CD4-positive, alpha-beta T cell (primary cell): Measurements from ENCODE around the gene CACHD1. TPM values are rescaled to one million over a fixed set of nuclear protein-coding genes. Genes with fewer than 3 reads are reported as not detected.
"Not testable (repeated sequence)": the region's sequence is repeated elsewhere in the genome, so short reads cannot be mapped to it uniquely, and the experiment has no call there.

ENCODE experiments used
- ATAC-seq: fragments of 200-7000 bp; cut with Tn5 transposase; one replicate; pipeline ENCODE4 v1.10.0; 2022; ENCODE audit warnings: mild to moderate bottlenecking; ENCODE audit not compliant: poor library complexity
- CTCF ChIA-PET: fragments of 350-600 bp; sonication (Branson Sonifier 250); formaldehyde crosslinking; loops from one replicate; lab custom pipeline; 2021; ENCODE audit warnings: antibody characterized with exemption, inconsistent platforms; lab: Charles Lee
- POLR2A ChIA-PET: fragments of 350-600 bp; sonication (Branson Sonifier 250); formaldehyde crosslinking; loops from one replicate; lab custom pipeline; 2021; ENCODE audit warnings: antibody characterized with exemption, inconsistent platforms; lab: Charles Lee
- DNase-seq, 14 experiments: peaks; one replicate each; pipeline ENCODE4 v3.0.0-alpha.2; 2013 to 2020; ENCODE audit warnings: mixed read lengths in 2 of 14
- H3K27ac ChIP-seq, 2 donors: one replicate each; pipeline versions ENCODE4 v1.5.1 to v1.7.0; 2013; ENCODE audit warnings: low read length in 2 of 2, low read depth in 1 of 2, mild to moderate bottlenecking in 1 of 2
- H3K27me3 ChIP-seq, 2 experiments: 1 replicate in 1 of 2; 2 replicates in 1 of 2; pipeline versions ENCODE4 v1.6.1 to v1.7.0; 2013; ENCODE audit warnings: low read length in 2 of 2, control low read depth in 1 of 2, mild to moderate bottlenecking in 1 of 2, moderate library complexity in 1 of 2; ENCODE audit not compliant: insufficient read depth in 2 of 2, control insufficient read depth in 1 of 2
- H3K36me3 ChIP-seq: one replicate; pipeline ENCODE4 v1.6.1; 2013; ENCODE audit warnings: low read length, control low read depth; ENCODE audit not compliant: insufficient read depth
- H3K4me1 ChIP-seq: one replicate; pipeline ENCODE4 v1.6.1; 2013; ENCODE audit warnings: low read length, control low read depth; ENCODE audit not compliant: insufficient read depth
- H3K4me3 ChIP-seq: one replicate; pipeline ENCODE4 v1.5.1; 2013; ENCODE audit warnings: mild to moderate bottlenecking, low read length, moderate library complexity
- H3K9me3 ChIP-seq, 2 experiments: 1 replicate in 1 of 2; 2 replicates in 1 of 2; pipeline versions ENCODE4 v1.6.1 to v1.7.0; 2013; ENCODE audit warnings: low read length in 2 of 2, mild to moderate bottlenecking in 2 of 2, control low read depth in 1 of 2, moderate library complexity in 1 of 2; ENCODE audit not compliant: control insufficient read depth in 1 of 2, insufficient read depth in 1 of 2
- H3K27ac Mint-ChIP-seq: one replicate; pipeline ENCODE4 v1.8.0; 2020; ENCODE audit warnings: mixed read lengths
- H3K27me3 Mint-ChIP-seq: one replicate; pipeline ENCODE4 v1.8.0; 2021; ENCODE audit warnings: mixed read lengths
- H3K36me3 Mint-ChIP-seq: one replicate; pipeline ENCODE4 v1.8.0; 2021; ENCODE audit warnings: low read depth, mixed read lengths
- H3K4me1 Mint-ChIP-seq: one replicate; pipeline ENCODE4 v1.8.0; 2021; ENCODE audit warnings: low read depth, mixed read lengths
- H3K4me3 Mint-ChIP-seq: one replicate; pipeline ENCODE4 v1.8.0; 2020; ENCODE audit warnings: mild to moderate bottlenecking, mixed read lengths
- H3K9me3 Mint-ChIP-seq: one replicate; pipeline ENCODE4 v1.8.0; 2020; ENCODE audit warnings: mixed read lengths
- intact Hi-C, 2 experiments: fragments of 100-400 bp; cut with DNase I in 1 of 2; cut with micrococcal nuclease in 1 of 2; formaldehyde crosslinking; loops; one replicate each; pipeline versions ENCODE4 v1.15.1 to v1.9.0; 2023 to 2025; cut with DNase I, micrococcal nuclease
- total RNA-seq, 174 experiments: library from RNA in 2 of 174; stranded (reverse) in 2 of 174; gene quantifications; one replicate each; pipeline ENCODE4 v1.2.3 and lab custom pipeline; 2021 to 2026
- TF ChIP-seq, protein P1 (sequence below): fragments of 200-600 bp; IDR thresholded peaks from one replicate; pipeline ENCODE4 v1.8.0; 2022; ENCODE audit warnings: antibody characterized with exemption, mild to moderate bottlenecking

Gene CACHD1
- total RNA-seq, 2 experiments from 2014 or later, result 6.2 to 7.1 TPM

DNA sequence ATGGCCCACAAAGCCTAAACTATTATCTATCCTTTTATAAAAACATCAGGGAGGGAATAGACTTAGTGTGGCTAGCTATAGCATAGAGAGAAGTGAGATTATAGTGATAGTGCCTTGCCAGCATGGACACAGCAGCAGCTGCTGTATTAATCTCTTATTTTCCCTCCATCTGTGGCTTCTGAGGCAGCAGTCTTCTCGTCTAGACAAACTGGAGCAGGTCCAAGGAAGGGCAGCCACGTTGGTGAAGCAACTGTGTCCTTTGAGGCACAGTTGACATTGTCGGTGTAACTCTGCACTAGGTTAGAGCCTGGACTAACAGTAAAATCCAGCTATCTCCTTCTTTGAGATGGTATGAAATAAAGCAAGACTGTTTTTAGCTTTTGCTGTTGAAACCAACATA is 131.3 kb downstream of the CACHD1 start:
- Histone ChIP-seq H3K36me3 (no peaks in the 10 kb centered on the region), H3K27me3 (no peaks in the 10 kb centered on the region), H3K27ac (no peak overlapping the region), H3K9me3 (no peaks in the 10 kb centered on the region), H3K4me1 (no peaks in the 10 kb centered on the region), H3K4me3 (no peak overlapping the region)
- TF ChIP-seq, protein P1, sequence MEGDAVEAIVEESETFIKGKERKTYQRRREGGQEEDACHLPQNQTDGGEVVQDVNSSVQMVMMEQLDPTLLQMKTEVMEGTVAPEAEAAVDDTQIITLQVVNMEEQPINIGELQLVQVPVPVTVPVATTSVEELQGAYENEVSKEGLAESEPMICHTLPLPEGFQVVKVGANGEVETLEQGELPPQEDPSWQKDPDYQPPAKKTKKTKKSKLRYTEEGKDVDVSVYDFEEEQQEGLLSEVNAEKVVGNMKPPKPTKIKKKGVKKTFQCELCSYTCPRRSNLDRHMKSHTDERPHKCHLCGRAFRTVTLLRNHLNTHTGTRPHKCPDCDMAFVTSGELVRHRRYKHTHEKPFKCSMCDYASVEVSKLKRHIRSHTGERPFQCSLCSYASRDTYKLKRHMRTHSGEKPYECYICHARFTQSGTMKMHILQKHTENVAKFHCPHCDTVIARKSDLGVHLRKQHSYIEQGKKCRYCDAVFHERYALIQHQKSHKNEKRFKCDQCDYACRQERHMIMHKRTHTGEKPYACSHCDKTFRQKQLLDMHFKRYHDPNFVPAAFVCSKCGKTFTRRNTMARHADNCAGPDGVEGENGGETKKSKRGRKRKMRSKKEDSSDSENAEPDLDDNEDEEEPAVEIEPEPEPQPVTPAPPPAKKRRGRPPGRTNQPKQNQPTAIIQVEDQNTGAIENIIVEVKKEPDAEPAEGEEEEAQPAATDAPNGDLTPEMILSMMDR, result no peak
- DNase-seq (no peak), ATAC-seq (no peak)
- ChIA-PET POLR2A (no interaction called here), CTCF (no interaction called here)
- Mint-ChIP-seq H3K9me3 (no peaks in the 10 kb centered on the region), H3K27ac (no peak overlapping the region), H3K27me3 (no peaks in the 10 kb centered on the region), H3K4me3 (no peak overlapping the region), H3K36me3 (peaks cover 16% of the 10 kb centered on the region), H3K4me1 (peaks cover 8% of the 10 kb centered on the region)
- intact Hi-C loops, result no loop called here

DNA sequence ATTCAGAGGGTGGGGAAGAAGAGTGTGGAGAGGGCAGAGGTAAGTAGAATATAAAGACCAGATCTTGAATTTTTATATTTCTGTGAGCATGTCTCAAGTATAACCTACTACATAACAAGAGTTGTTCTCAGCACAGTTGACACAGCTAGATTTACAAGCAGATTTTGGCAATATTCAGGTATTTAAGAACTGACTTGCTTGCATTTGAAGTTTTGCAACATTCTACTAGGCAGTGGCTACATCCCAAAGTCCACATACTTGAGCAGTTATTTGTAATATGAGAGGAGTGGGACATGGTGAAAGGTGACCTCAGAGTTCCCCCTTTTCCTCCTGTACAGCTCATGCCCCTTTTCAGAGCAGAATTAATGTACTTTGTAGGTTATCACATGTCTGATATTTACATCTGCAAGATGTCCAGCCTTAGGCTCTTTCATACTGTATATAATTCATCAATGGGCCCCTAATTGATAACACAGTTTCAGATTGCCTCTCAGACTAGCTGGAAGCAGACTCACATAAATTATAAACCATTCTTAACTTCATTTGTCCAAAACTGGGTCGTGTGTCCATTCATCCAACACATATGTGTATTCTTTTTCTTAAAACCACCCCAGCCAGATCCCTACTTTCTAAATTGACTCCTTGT is 138.2 kb downstream of the CACHD1 start:
- Mint-ChIP-seq H3K4me1 (no peaks in the 10 kb centered on the region), H3K36me3 (peaks cover 19% of the 10 kb centered on the region), H3K4me3 (no peak overlapping the region), H3K27ac (no peak overlapping the region), H3K9me3 (peaks cover 4% of the 10 kb centered on the region), H3K27me3 (no peaks in the 10 kb centered on the region)
- ChIA-PET POLR2A (no interaction called here), CTCF (no interaction called here)
- H3K36me3 ChIP-seq, result no peaks in the 10 kb centered on the region
- no peak overlapping the region for H3K4me3 ChIP-seq
- no peak overlapping the region for H3K27ac ChIP-seq
- TF ChIP-seq, protein P1, result no peak
- no peak for DNase-seq
- H3K9me3 ChIP-seq, result peaks cover 0 to 8% of the 10 kb centered on the region in 2 experiments
- no peak for ATAC-seq
- intact Hi-C loops, result no loop called here
- H3K4me1 ChIP-seq, result no peaks in the 10 kb centered on the region
- H3K27me3 ChIP-seq, result no peaks in the 10 kb centered on the region

DNA sequence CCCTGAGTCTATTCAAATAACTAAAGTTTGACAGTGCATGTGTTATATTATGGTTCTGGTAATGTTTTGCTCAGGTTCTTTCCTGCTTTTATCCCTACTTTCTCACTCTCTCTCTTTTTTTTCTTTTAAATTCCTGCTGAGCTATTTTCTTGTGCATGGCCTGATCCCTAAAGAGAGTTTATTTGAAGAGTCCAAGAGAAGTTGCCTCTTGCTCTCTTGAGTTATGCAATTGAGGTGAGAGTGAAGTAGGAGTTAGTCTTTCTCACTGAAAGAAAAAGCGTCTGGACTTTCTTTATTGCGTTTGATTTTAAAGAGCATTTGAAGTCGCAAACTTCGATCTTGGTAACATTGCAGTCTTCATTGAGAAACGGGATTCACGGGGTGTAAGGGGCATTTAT is 138.7 kb downstream of the CACHD1 start:
- Mint-ChIP-seq H3K27ac (no peak overlapping the region), H3K9me3 (peaks cover 4% of the 10 kb centered on the region), H3K27me3 (no peaks in the 10 kb centered on the region), H3K4me3 (no peak overlapping the region), H3K36me3 (peaks cover 14% of the 10 kb centered on the region), H3K4me1 (no peaks in the 10 kb centered on the region)
- intact Hi-C loops, result no loop called here
- no peak for DNase-seq
- H3K36me3 ChIP-seq, result no peaks in the 10 kb centered on the region
- no peak overlapping the region for H3K27ac ChIP-seq
- H3K4me1 ChIP-seq, result no peaks in the 10 kb centered on the region
- CTCF ChIA-PET, result no interaction called here
- no peak overlapping the region for H3K4me3 ChIP-seq
- no peak for ATAC-seq
- no peaks in the 10 kb centered on the region for H3K27me3 ChIP-seq
- peaks cover 0 to 8% of the 10 kb centered on the region in 2 experiments for H3K9me3 ChIP-seq
- POLR2A ChIA-PET, result no interaction called here
- TF ChIP-seq, protein P1, result no peak

DNA sequence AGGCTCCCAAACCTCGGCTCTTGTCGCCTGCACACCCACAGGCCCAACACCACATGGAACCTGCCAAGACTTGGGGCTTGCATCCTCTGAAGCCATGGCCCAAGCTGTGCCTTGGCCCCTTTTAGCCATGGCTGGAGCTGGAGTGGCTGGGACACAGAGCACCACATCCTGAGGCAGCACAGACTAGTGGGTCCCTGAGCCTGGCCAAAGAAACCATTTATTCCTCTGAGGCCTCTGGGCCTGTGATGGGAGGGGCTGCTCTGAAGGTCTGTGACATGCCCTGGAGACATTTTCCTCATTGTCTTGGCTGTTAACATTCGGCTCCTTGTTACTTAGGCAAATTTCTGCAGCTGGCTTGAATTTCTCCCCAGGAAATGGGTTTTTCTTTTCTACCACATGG is 141.0 kb downstream of the CACHD1 start:
- H3K9me3 Mint-ChIP-seq, intact Hi-C loops, H3K4me3 ChIP-seq, H3K27me3 ChIP-seq, H3K4me3 Mint-ChIP-seq, H3K27me3 Mint-ChIP-seq, H3K36me3 ChIP-seq, DNase-seq, H3K4me1 ChIP-seq, CTCF ChIA-PET, H3K27ac Mint-ChIP-seq, H3K9me3 ChIP-seq, POLR2A ChIA-PET, ATAC-seq, H3K27ac ChIP-seq, H3K36me3 Mint-ChIP-seq: not testable (repeated sequence)
- peaks cover 11% of the 10 kb centered on the region for H3K4me1 Mint-ChIP-seq
